Measurements from ENCODE around the gene C19orf67.

DNA sequence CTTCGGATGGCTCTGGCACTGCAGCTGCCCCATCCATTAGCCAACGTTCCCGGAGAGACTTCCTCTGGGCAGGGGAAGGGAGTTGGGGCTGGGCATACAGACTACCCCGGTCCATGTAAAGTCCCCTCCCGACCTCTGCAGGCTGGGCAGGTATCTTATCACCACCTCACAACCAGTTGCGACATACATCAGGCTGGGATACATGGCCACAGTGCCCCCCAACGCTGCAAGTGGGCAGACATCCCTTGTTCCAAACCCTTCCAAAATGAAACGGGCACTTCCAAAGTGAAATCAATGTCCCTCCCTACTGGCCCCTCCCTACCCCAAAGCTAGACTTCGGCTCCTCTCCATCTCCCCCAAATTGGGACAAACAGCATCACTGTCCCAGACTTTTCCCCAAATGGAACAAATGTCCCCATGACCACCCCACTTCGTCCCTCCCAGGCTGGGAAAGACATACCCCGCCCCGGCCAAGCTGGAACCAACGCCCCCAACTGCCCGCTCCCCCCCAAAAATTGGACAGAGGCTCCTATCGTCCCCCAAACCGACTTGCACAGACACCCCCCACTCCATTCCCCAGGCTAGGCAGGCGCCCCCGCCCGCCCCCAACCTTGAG, 28.7 kb downstream of the C19orf67 start:
- TF ChIP-seq TAF1 (IDR thresholded peaks at IDR 0.05; ENCODE audit: borderline replicate concordance, insufficient read depth, low read length): no peak
- no peak for TF ChIP-seq POLR2AphosphoS5 (IDR thresholded peaks at IDR 0.05; ENCODE audit: low read depth, low read length)
